HG03469 (cell line): ENCODE data around the gene ACAP1.

Source experiments
- ATAC-seq: cut with Tn5 transposase; IDR thresholded peaks from one replicate; pipeline ENCODE4 v1.9.1; 2021; ENCODE audit warnings: mild to moderate bottlenecking, moderate library complexity, moderate number of reproducible peaks; ENCODE audit not compliant: unreplicated experiment

The ACAP1 gene, protein sequence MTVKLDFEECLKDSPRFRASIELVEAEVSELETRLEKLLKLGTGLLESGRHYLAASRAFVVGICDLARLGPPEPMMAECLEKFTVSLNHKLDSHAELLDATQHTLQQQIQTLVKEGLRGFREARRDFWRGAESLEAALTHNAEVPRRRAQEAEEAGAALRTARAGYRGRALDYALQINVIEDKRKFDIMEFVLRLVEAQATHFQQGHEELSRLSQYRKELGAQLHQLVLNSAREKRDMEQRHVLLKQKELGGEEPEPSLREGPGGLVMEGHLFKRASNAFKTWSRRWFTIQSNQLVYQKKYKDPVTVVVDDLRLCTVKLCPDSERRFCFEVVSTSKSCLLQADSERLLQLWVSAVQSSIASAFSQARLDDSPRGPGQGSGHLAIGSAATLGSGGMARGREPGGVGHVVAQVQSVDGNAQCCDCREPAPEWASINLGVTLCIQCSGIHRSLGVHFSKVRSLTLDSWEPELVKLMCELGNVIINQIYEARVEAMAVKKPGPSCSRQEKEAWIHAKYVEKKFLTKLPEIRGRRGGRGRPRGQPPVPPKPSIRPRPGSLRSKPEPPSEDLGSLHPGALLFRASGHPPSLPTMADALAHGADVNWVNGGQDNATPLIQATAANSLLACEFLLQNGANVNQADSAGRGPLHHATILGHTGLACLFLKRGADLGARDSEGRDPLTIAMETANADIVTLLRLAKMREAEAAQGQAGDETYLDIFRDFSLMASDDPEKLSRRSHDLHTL

DNA sequence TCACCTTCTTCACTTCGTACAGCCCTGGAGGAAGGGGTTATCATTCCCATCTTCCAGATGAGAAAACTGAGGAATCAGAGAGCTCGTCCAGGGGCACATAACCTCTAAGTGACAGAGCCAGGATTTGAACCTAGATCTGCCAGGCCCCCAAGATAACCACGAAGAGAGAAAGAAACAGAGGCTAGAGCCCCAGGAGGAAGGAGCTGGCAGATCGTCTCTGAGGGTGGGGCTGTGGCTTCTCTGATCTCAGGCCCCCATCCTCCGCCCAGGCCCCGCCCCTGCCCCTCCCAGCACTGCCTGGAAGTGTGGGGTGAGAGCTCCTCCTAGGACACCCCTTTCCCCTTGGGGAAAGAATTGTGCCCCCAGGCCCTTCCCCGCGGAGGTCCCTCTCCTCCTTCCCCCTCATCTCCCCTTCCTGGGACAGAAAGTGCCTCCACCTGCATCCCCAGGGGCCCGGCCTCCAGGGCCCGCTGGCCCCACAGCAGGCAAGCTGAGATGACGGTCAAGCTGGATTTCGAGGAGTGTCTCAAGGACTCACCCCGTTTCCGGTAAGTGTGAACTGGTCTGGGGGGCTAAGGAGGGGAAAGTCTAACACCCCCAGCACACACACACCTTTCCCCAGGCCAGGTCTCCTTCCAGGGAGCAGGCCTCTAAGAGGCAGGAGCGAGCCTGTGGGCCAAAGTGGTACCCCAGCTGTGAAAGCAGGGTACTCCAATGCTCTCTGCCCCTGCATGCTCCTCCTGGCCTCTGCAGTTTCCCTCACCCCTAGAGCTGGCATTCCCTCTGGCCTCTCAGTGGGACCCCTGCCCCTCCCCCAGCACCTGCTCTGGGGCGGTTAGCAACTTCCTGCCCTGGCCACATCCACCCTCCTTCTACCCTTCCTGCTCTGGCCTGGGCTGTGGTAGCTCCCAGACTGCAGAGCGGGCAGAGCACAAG, at the start of gene ACAP1:
Gene ACAP1 (plus strand): TSS at position 290 of the 936 bp plus-strand sequence. CDS start 206 bp downstream, at position 496.
- ATAC-seq, result no peak

DNA sequence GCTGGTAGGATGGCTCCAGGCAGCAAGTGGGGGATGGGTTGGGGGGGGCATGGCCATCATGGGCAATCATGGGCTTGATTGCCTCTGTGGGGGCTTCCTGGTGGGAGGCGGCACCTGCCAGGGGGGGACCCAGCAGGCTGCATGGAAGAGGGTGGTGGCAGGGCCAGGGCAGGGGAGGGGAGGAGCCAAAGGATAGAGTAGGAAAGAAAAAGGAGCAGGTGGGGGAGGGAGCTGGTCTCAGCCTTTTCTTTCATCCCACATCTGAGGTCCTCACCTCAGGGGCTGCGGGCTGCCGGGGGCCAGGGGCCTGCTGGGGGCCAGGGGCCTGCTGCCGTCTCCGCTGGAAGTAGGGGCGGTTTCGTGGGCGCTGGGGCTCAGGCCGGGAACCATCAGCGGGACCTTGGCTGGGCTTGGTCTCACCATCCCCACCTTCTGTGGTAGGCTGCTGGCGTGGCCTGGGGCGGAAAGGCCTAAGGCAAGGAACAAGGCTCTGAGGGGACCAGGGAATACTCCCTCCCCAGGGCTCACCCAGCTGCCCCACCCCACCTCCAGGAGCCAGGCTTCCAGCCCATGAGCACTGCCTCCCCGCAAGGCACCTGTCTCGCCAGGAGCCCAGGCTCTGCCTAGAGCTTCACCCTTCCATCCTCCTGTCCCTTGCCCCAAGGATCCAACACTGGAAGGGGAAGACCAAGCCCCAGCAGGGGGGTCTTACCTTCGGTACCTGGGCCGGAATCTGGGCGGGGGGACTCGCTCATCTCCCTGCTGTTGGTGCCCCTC, 46.9 kb upstream of the ACAP1 start:
- ATAC-seq, result no peak

DNA sequence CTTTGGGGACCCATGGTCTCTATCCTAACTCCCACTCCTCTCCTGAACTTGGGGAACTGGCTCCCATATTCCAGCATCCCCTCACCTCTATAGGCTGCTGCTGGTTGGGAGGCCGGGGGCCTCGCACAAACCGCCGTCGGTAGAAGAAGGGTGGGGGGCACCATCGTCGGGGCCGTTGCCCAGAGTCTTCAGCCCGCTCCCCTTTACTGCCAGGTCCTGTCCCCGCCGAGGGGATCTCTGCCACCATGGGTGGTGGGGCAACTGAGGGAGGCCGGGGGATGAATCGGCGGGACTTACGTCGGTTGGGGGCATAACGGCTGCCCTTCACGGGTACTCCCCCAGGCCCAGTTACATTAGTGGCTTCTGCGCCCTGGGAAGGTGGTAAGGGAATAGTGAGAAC, 46.2 kb upstream of the ACAP1 start:
- ATAC-seq, result no peak

DNA sequence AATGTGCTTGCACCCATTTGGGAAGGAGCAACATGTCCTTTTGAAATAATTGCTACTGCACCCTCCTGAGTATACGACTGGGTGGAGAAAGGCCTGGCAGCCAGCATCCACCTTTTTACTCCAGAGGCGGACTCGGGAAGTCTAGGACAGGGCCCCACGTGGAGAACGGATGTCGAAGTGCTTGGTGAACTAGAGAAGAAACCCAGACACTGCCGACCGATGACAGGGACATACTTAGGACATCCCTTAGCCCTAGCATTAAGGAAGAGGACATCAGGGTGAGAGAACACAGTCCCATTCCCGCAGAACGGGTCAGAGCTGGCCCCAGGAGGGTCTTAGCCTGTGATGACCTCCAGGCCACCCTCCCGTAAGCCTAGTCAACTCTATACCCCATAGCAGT, 45.6 kb upstream of the ACAP1 start:
- no peak for ATAC-seq

DNA sequence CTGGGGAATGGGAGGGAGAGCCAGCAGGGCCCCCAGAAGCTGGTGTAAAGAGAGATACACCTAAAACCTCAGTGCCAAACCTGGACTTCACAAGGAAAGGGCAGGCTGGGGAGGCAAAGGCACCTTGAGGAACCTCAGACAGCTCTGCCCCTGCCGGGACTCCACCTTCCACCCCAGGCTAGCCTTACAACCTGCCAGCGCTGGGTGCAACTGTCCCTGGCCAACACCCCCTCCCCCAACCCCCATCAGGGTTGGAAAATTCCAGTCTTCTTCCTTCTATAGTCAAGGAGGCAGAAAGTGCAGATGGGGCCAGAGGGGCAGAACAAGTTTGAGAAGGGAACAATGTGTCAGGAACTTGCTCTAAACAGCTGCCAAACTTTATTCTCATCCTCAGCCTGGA, 44.1 kb upstream of the ACAP1 start:
- no peak for ATAC-seq

DNA sequence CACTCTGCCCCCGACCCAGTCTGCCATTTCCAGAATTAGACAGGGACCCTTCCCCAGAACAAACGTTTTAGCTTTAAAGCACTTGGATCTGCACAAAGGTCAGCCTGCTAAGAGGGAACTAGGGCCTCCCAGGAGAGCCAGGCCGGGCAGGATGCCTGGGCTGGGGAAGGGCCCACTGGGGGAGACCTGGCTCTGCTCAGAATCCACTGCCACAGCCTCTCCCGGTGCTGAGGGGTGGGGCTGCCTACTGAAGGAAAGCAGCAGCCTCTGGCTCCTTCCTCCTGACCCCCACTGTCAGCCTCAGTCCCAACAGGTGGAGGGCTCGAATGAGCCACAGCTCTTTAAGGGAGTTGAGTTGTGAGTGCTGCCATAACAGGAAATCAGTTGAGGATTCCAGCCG, 43.6 kb upstream of the ACAP1 start:
- ATAC-seq, result no peak

DNA sequence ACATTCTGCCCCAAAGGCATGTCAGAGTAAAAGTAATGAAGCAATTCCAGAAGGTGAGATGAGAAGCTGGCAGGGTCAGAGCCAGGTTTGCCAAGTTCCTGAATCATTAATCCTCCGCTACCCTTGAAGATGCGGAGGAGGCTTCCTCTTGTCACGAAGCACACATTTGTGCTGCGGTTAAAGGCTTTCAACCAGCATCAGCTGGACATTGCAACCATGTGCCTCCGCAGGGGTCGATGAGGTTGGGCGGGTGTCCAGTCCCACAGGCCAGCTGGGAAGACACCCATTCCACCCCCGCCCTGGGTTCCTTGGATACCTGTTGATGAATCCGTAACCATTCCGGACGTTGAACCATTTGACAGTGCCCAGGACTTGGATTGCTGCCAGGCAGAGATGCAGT, 43.2 kb upstream of the ACAP1 start:
- ATAC-seq, result no peak

DNA sequence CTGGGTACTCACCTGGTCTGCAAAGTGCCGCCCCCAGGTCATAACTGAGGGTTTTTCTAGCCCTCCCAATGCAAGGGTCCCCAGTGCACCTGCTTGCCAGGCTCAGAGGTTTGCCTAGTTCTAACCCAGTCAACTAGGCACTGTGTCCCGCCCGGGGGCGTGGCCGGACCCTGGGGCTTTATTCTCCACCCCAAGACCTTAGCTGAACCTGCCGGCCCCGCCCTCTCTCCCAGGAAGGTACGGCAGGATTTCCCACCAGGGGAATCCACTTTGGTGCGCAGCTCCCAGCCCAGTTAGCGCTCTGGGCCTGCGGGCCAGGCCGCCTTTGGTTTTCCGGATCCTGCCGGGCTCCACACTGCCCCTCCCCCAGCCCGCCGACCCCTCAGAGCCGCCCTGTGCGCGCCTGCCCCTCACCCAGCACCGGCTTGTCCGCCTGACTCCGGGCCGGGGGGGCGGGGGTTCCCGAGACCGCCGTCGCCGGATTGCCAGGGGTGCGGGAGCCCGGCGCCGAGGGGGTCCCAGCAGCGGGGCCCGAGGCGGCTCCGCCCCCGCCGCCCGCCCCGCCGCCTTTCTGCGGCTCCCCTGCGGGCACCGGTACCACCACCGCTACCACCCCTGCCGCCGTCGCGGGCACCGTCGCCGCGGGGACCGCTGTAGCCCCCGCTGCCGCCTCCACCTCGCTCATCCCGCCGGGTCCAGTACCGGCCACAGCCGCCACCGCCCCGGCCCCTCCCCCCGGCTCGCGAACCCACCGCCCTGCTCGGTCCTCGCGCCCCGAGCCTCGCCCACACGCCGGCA, 42.3 kb upstream of the ACAP1 start:
- no peak for ATAC-seq

DNA sequence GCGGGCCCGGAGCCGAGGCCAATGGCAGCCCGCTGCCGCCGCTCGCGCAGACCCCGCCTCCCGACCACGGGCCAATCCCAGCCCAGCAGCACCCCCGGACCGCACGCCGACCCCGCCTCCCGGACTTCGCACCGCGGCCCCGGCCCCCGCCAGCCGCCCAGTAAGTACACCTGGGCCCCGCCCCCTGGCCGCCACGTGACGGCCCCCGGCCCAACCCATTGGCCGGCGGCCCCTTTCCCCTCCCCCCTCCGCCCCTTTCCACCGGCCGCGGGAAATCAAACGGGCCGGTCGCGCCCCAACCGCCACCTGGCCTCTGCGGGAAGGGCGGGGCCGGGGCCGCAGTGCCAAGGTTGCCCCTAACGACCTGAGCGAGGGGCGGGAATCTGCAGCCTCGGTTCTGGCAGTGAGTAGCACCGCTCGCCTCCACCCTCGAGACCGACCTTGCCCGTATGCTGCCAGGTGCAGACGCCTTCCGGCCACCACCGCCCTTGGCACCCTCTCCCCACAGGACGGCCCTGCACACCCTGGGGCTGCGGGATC, 41.6 kb upstream of the ACAP1 start, which contains the start of gene YBX2:
Gene YBX2 (minus strand): TSS at position 26 of the 540 bp plus-strand sequence. CDS start 139 bp downstream, outside the sequence.
- no peak for ATAC-seq

DNA sequence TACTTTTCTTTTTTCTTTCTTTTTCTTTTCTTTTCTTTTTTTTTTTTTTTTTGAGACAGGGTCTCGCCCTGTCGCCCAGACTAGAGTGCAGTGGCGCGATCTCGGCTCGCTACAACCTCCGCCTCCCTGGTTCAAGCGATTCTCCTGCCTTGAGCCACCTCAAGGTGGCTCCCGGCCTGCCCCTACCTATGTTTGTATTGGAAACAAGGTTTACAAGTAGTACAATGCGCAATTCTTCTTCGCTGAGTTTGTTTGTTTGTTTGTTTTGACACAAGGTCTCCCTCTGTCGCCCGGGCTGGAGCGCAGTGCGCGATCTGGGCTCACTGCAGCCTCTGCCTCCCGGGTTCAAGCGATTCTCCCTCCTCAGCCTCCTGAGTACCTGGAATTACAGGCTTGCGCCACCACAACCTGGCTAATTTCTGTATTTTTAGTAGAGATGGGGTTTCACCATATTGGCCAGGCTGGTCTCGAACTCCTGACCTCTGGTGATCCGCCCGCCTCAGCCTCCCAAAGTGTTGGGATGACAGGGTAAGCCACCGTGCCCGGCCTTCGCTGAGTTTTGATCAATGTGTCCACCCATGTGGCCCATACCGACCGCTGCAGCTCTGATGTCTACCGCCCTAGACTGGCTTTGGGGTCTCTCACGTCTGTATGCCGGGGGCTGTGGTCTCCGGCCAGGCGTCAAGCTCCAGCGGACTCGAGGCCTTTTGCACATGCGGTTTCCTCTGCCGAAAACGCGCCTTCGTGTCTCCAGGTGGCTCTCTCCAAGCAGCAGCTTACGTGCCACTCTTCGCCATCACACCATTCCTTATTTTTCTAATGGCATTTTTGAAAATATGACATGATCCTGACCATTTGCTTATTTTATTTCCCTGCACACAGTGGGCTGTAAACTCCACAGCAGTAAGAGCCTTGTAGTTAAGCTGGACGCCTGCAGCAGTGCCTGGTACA, 40.8 kb upstream of the ACAP1 start:
- ATAC-seq, result no peak

DNA sequence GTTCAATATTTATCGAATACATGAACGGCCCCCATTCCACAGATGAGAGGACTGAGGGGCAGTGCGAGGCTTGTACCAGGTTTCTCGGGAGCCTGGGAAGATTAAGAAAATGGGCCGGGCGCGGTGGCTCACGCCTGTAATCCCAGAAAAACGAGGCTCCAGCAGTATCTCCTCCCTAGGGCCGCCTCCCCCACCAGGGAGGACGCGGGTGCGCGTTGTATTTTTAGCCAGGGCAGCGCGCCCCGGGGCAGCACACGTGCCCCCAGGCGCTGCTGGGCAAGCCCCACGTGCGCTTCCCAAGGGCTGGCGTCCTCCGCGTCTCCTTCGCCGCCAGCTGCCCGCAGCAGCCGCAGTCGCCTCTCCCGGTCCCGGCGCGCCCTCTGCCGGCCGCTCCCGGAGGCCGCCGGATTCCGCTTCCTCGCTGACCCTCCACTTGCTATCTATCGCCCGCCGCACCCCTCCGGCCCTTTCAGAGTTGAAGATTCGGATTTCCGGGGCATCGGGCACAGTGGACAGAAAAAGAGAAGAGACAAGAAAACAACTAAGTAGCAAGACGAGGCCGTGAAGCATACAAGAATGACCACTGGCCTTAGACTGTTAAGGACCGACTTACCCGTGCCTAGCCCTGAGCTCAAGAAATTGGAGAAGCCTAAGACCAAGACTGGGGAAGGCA, 40.0 kb upstream of the ACAP1 start:
- no peak for ATAC-seq

DNA sequence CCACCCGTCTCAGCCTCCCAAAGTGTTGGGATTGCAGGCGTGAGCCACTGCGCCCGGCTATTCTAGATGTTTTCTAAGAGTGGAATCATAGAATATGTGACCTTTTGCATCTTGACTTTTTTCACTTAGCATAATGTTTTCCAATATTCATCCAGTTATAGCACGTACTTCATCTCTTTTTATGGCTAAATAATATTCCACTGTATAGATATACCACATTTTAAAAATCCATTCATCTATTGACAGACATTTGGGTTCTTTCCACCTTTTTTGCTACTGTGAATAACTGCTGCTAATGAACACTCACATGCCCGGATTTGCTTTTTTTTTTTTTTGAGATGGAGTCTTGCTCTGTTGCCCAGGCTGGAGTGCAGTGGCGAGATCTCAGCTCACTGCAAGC, 32.1 kb upstream of the ACAP1 start:
- no peak for ATAC-seq

DNA sequence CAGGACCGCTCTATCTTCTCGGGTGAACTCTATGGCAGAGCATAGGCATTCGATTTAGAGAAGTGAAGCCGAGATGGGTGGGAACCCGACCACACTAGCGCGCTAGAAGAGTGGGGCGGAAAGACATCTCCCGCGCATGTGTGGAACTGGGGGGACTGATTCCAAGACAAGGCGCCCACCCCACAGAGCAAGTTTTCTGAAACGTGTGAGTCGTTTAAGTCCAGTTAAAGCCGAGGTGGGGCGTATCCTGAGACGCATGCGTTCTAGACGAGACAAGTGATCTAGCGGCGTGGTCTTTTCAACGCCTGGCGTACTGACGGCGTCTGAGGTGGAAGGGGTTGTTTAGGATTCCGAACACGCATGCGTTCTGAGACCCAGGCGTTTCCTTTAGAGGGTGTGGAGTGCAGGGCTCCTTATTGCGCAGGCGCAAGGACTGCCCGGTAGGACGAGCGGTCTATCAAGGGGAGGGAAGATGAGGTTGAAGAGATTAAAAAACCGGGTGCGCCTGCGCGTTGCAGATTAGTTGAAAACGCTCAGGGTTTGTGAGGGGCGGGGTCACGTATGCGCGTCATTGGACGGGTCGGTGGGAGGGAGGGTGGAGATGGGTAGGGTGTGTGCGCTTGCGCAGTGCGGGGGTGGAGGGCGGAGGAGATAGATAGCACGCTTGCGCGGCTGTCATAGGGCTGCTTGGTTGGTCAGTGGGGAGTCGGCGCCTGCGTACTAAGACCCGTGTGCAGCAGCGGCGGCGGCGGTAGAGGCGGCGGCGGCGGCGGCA, 29.2 kb upstream of the ACAP1 start, which contains the start of gene EIF5A:
Gene EIF5A (plus strand): TSS at position 718 of the 775 bp plus-strand sequence. CDS start 2,008 bp downstream, outside the sequence.
- peak; percentile 43 for ATAC-seq

DNA sequence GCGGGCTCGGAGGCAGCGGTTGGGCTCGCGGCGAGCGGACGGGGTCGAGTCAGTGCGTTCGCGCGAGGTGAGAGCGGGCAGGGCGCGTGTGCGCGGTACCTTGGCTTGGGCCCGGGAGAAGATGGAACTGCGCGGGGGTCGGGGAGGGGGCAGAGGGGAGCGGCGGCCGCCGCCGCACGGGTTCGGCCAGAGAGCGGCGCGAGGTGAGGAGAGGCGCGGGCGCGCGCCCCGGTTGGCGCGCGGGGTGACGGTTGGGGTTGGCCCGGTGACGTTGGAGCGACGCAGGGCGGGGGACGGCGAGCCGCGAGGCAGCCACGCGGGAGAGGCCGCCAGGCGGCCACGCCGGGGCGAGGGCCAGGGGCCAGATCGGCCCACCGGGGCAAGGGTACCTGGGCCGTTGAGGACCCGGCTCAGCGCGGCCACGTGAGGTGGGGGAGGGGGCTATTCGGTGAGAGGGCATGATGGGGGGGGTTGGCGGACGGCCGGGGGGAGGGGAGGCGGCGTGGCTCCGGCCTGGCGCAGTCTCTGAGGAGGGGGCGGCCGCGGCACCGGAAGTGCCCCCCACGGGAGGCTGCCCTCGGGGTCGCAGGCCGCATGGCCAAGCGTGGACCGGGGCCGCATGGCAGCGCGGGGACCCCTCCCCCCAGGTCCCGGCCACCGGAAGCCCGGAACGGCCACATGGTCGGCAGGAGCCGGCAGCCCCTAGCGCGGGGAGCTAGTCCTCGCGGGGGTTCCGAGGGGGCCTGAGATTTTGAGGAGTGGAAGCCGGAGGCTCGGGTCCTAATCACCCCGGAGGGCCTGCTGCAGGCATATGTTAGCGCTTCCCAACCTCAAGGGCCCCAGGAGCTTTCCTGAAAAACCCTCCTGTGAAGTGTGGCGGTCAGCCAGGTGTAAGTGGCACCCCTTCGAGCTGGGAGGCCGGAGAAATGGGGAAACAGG, 28.4 kb upstream of the ACAP1 start:
- no peak for ATAC-seq

DNA sequence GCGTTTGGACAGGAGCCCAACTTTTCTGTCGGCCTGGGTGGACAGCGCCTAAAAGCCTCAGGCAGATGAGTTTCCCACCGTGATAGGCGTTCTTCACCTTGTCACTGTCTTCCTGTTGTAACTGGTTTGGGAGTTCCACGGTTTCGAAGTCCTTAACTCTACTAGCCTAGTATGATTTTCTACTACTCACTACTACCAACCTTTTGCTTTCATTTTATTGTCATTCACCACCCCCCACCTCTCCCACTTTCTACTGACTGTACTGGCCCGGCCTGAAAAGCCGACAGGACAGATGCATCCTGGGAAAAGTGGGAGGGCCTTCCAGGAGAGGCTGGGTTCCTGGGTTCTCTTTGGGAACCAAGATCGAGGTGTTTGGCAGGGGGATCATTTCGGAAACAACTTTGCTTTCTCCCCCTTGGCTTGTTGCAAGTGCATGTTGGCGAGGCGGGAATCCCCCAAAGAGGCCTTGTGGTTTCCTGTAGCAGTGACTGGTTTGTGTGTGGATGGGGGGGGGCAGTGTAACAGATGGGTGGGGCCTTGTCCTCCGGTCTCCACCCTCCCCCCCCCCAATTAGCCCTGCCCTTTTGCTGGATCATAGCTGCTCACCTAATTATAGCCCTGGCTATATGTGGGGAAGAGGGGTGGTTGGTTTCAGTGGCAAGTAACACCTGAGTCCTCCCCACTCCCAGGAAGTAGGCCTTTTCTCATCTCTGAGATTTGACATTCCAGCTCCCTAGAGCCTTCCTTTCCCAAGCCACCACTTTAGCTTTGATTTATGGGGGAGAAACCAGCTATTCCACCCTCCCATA, 27.5 kb upstream of the ACAP1 start:
- ATAC-seq, result no peak
